NCI-H1092 (cell line): ENCODE data around the gene VPS72.

Experiments used
- DNase-seq: peaks from one replicate; lab custom pipeline; 2025; lab: John Stamatoyannopoulos, UW

The VPS72 gene

GRCh38 chr1:151144474-151145303, 45.3 kb downstream of the VPS72 start:
- no peak for DNase-seq

GRCh38 chr1:151143986-151144385, 46.0 kb downstream of the VPS72 start:
- no peak for DNase-seq

DNA sequence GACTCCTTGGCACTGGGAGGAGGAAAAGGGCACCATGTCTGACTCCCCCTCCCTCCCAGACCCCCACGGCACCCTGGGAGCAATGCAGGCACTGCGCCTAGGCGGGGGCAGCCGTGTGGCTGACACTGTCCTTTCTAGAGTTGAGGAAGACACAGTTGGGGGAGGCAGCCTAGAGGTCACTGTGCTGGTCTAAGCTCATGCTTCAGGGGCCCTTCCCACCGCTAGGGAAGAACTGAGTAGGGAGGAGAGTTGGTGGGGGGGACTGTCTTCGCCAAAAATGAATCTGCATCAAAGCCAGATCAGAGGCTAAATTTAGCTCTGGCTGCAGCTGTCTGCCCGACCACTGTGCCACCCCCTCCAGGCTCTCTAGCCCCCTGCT, 47.0 kb downstream of the VPS72 start:
- DNase-seq, result no peak

DNA sequence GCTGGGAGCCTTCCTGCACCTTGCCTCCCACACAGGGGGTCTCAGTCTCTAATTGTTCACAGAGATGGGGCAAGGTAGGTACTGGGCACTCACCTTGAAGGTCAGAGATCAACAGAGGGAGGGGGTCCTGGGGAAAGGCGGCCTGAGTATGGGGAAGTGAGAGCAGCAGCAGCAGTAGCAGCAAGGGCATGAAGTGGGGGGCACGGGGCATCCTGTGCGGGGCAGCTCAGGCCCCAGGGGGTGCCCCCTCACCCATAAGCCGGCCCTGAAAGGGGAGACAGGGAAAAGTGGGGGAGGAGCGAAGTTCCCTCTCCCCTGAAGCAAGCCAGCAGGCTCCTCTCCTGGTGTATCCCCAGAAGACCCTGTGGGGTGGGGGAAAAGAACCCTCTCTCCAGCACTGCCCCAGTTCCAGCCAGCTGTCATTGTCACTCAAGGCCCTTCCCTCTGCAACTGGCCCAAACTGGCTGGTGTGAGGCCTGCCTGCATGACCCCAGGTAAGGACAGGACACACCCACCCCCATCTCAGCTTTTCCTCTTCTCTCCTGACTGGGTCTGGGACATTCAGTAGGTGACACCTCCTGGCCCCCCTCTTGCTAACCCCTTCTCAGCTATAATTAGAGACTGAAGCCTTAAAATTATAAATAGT, 47.5 kb downstream of the VPS72 start:
- DNase-seq, result no peak

GRCh38 chr1:151137789-151138188, 52.2 kb downstream of the VPS72 start:
- DNase-seq, result no peak

DNA sequence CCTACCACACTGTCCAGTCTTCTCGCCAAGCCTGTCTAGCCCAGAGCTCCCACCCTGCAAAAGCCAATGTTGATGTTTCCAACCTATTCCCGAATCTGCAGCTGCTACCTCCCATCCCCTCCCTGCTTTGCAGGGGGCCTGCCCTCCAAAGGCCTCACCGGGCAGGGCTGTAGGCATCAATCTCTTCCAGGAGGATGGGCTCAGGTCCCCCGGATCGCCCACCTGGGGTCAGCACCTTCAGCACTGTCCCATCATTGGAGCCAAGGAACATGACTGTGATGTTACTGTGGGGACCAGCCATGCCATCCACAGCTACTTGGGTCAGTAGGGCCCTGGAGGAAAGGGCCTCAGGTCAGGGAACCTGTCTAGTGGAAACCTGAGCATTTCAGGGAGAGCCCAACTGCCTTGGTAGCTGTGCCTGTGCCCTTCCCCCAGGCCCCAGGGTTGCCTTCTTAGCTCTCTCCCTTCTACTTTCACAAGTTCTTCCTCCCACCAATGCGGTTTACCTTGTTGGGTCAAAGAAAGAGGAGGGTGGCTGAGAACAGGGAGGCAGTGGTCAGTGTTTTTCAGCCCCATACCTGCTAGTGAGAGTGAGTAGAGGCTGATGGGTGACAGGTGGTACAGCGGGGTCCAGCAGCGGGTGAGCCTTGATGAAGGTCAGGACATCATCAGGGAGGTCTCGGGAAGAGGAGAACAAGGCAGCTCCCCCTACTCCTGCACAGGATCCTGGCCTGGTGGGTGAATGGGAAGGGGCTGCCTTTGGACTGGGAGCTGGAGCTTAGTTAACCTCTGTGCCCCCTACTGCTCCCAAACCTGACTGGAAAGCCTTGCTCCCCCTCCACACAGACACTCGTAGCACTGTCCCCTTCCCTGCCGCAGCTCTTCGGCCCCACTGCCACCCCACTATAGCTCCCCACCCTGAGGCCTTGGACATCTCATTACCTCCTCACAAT, 54.3 kb downstream of the VPS72 start:
- DNase-seq, result no peak

- no peak for DNase-seq
These were observed 55.0 kb downstream of the VPS72 start for GRCh38 chr1:151134991-151135390.

DNA sequence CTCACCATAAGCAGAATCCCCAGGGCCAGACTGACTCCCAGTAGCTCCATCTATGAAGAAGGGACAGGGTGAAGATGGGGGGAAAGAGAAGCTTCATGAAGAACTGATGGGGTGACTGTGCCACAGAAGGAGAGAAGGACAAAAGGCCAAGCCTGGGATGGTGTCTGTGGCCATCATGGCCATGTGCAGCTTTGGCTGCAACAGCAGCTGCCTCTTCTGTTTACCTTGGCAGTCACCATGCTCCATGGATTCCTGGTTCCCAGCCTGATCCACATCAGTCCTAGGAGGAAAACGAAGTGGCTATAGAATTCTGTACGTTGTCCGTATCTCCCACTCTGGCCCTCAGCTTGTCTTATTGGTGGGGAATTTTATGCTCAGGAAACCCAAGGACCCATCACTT, 55.6 kb downstream of the VPS72 start:
- no peak for DNase-seq

DNA sequence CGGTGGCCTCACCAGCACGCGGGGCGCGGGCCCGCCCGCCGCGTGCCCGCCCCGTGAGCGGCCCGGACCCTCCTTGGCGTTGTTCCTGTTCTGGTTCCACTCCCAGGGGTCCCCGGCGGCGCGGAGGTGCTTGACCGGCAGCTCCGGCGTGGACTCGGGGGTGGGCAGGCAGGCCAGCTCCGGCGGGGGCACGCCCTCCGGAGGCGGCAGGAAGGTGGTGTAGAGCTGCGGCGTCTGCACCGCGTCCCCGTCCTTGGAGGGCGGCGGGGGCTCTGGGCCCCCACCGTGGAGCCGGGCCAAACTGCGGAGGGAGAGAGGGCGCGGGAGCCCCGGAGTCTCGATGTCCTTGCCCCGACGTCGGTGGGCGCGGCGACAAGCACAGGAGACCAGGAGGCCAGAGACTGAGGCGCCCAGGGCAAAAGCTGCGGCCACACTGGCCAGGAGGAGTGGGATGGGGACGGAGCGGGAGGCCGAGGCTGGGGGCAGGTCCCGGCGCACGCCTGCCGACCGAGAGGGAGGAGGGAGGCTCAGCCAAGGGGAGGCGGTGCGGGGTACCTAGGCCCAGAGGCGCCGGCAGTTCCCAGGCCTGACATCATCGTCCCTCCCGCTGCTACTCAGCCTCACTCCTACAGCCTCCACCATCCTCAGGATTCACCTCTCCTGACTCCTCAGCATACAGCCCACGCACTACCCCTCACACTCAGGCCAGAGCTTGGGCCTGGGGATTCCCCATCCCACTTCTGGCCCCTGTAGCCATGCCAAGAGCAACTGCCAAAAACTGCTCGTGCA, 56.8 kb downstream of the VPS72 start:
- DNase-seq, result no peak

GRCh38 chr1:151132335-151133017, 57.5 kb downstream of the VPS72 start:
- DNase-seq, result no peak

- DNase-seq, result no peak
These were observed 58.2 kb downstream of the VPS72 start for GRCh38 chr1:151131701-151132334.

DNA sequence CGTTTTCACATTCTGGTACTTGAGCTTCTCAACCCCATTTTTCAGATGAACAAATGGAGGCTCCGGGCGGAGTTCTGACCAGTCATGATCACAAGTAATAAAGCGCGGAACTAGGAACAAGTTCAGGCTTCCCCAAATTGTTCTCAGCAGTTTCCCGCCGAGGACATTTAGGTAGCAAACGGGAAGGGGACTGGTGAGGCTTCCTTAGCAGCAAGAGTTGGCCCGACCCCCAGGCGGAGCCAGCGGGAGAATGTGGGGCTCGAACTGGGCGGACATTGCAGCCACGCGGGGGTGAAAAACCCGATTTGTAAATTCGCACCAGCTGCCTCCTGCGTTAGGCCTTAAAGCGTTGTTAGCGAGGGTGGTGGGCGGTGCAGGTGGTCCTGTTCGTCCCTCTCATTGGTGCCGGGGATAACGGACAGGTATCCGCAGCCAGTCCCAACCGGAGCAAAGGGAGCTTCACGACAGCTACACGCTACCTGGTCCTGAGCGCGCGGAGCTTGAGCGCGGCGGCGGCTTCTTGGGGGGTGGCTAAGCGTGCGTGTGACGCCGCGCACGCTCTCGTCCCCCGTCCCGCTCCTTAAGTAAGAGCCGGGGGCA, 58.9 kb downstream of the VPS72 start:
- DNase-seq, result peak; percentile 89

GRCh38 chr1:151128800-151129199, 61.2 kb downstream of the VPS72 start:
- DNase-seq, result no peak
